Activated gamma-delta T cell treated with Interleukin-2 at 50 U/mL for 16 hours (primary cell): ENCODE data around the gene HECTD4.

ENCODE experiments used
- DNase-seq: peaks from one replicate; pipeline ENCODE4 v3.0.0-alpha.2; 2020

The HECTD4 gene

DNA sequence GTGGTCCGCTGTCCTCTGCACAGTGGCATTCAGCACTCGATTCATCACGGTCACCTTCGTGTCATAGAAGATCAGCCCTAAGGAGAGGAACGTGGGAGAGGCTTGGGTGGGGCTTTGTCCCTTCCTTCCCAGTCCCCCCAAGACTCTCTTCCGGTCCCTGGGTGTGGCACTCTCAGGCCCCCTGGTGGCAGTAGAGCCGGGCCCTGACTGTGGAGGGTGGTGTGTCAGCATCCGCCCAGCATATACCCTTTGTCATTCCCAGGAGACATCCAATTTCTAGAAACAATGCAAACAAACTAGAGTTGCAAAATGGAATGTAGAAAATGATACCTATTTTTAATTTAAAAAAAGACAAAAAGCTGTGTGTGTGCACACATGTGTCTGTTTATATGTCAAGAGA, 211.9 kb downstream of the HECTD4 start:
- DNase-seq, result peak; percentile 21

DNA sequence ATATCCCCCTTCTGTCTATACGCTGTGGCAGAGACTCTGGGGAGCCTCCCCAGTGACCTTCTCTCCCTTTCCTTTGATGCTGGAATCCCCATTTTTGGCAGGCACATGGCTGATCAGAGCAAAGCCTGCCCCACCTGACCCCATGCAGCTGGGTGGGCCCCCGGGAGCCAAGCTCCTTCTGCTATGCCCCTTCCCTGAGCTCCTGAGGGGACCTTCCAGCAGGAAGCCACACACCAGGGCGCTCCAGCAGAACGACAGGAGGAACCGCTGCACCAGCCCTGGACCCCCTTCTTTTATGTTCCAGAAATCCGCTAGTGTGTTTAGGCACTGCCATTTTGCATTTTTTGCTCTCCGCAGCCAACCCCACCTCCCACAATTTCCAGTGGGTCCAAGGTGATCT, 212.3 kb downstream of the HECTD4 start:
- DNase-seq, result no peak

GRCh38 chr12:112169161-112169872, 212.9 kb downstream of the HECTD4 start:
- DNase-seq, result no peak

- DNase-seq, result no peak
Observed at GRCh38 chr12:112168561-112168971, 213.7 kb downstream of the HECTD4 start.

GRCh38 chr12:112167718-112168525, 214.3 kb downstream of the HECTD4 start:
- no peak for DNase-seq

- DNase-seq, result no peak
Observed at GRCh38 chr12:112167031-112167461, 215.2 kb downstream of the HECTD4 start.

DNA sequence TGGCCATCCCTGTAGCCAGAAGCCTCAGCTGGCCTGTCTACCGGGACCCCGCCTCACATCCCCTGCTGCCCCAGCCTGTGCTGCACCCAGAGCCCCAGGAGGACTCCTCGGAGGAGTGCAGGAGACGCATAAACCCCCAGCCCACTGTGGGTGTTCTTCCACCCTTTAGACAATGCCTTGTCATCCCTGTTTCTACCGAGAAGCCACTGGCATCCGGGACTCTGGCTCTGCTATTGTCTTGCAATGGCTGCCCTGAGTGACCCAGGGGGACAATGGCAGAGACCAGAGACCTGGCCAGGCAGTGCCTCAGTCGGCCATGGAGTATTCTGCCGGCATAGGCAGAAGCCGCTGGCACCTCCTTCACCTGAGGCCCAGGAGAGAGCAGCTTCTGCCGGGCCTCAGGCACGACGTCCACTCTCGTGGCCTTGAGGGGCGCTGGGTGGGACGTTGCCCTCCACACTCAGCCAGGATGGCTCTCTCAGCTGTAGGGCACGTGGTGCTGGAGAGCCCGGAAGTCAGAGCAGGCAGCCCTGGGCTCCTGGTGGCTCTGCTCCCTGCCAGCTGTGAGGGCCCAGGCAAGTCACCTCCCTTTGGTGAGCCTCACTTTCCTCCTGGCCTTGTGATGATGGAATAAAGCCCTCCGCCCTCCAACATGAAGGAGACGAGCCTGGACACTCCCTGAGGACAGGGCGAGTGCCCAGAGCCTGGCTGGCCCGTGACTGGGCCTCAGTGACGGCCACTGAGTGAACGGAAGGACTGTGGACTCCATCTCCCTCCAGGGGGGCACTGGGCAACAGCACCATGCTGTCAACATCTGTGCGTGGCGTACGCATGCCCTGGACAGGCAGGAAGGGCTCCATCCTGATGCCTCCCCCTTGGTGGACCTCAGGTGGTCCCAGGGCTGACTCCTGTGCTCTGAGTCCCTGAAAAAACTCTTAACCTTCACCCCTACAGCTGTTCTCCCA, 215.9 kb downstream of the HECTD4 start:
- no peak for DNase-seq

DNA sequence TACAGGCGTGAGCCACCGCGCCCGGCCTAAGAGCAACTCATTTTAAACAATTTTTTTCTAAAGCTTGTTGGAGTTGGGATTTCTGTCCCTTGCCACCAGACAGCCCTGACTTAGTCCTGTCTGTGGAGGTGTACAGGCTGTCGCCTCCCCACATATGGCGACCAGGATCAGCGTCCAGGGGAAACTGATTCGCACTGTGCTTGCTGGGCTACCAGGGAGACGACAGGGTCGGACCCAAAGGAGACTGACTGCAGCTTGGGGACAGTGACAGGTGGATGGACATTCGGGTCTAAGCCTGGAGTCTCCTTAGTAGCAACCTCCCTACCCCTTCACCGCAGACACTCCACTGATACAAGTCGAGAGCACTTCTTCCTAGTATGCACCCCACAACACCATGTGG, 216.6 kb downstream of the HECTD4 start:
- no peak for DNase-seq

DNA sequence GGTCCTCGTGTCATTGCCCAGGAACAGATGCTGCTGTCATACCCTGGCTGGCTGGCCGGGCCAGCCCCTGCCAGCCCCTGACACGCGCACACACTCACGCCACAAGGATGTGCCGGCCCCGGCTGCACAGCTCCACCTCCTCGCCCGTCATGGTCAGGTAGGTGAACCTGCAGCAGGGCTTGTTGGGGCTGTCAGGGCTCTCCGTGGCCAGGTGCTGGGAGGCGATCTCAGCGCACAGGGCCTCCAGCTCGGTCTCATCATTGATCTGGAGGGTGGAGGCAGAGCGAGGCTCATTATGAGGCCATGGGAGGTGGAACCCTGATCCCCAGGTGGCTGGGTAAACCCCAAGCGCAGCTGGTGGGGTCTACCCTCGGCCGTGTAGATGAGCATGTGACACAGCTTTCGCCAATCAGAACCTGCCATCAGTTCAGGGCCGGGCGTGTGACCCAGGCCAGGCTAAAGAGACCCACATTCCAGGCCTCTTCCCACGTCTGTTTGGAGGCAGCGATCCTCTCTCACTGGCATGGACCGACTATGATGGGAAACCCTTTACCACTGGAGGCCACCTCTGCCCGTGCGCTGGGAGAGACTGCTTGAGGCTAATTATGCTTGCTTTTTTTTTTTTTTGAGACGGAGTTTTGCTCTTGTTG, 218.1 kb downstream of the HECTD4 start:
- no peak for DNase-seq

GRCh38 chr12:112163471-112163991, 218.7 kb downstream of the HECTD4 start:
- no peak for DNase-seq

GRCh38 chr12:112163056-112163455, 219.2 kb downstream of the HECTD4 start:
- DNase-seq, result no peak

- no peak for DNase-seq
Observed at GRCh38 chr12:112162241-112162790, 219.9 kb downstream of the HECTD4 start.

DNA sequence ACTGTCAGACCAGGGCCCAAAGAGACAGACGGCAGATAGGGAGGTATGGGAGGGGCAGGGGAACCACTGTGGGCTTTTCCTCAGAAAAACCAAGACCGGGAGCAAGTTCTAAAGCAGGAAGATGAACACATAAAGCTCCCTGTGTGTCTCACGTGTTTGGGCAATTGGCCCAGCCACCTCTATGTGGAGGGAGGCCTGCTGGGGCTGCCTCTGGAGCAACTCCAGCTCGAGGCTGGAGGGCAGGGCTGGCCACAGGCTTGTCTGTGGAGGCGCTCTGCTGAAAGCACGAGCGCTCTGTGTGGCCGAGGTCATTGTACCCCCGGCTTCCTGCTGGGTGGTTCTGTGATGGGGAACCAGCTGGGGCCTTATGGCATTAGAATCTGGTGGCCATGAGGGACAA, 220.5 kb downstream of the HECTD4 start:
- no peak for DNase-seq

GRCh38 chr12:112160611-112161010, 221.6 kb downstream of the HECTD4 start:
- DNase-seq, result no peak

- DNase-seq, result no peak
Observed at GRCh38 chr12:112159146-112159541, 223.1 kb downstream of the HECTD4 start.

DNA sequence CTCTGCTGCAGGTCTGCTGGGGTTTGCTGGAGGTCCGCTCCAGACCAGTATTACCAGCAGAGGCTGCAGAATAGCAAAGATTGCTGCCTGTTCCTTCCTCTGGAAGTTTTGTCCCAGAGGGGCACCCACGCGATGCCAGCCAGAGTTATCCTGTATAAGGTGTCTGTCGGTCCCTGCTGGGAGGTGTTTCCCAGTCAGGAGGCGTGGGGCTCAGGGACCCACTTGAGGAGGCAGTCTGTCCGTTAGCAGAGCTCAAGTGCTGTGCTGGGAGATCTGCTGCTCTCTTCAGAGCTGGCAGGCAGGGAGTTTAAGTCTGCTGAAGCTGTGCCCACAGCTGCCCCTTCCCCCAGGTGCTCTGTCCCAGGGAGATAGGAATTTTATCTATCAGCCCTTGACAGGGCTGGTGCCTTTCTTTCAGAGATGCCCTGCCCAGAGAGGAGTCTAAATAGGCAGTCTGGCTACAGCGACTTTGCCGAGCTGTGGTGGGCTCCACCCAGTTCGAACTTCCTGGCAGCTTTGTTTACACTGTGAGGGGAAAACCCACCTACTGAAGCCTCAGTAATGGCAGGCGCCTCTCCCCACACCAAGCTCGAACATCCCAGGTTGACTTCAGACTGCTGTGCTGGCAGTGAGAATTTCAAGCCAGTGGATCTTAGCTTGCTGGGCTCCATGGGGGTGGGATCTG, 223.6 kb downstream of the HECTD4 start:
- DNase-seq, result peak; percentile 25

- DNase-seq, result no peak
Observed at GRCh38 chr12:112153893-112154219, 228.4 kb downstream of the HECTD4 start.

DNA sequence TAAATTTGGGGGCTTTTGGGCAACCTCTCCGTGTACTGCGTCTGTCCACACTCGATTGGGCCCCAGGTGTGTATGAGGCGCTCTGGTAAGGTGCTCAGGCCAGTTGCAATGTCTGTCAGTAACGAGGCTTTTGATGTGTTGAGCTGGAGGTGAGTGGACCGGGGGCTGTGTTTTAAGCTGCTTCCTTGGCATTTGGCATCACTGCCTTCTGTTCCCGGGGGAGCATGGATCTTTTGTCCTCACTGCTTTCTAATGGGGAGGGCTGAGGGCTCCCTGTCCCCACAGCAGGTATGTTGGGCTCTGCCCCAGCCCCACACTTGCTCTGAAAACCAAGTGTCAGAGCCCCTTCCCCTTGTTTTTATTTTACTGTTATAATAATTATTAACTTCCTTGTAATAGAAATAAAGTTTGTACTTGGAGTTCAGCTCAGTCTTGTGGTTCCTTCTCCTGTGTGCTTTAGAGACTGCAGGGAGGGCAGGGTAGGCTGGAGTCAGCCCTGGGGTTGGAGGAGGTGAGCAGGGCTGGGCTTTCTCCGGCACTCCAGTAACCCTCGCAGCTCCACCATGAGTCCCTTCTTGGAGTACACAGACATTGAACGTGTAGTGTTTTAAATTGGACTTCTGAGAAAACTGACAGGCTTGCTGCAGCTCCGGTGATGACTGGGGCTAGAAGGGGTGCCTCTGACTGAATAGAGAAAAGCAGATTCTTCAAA, 228.9 kb downstream of the HECTD4 start:
- no peak for DNase-seq

GRCh38 chr12:112151766-112152541, 230.3 kb downstream of the HECTD4 start:
- no peak for DNase-seq

GRCh38 chr12:112149596-112149995, 232.6 kb downstream of the HECTD4 start:
- DNase-seq, result no peak
